ENCODE measurements around the gene LUZP2. TPM values are rescaled to one million over a fixed set of nuclear protein-coding genes. Genes with fewer than 3 reads are reported as not detected.

LUZP2 gene
- 1.1 and 8.0 TPM in 2 replicates for total RNA-seq

DNA sequence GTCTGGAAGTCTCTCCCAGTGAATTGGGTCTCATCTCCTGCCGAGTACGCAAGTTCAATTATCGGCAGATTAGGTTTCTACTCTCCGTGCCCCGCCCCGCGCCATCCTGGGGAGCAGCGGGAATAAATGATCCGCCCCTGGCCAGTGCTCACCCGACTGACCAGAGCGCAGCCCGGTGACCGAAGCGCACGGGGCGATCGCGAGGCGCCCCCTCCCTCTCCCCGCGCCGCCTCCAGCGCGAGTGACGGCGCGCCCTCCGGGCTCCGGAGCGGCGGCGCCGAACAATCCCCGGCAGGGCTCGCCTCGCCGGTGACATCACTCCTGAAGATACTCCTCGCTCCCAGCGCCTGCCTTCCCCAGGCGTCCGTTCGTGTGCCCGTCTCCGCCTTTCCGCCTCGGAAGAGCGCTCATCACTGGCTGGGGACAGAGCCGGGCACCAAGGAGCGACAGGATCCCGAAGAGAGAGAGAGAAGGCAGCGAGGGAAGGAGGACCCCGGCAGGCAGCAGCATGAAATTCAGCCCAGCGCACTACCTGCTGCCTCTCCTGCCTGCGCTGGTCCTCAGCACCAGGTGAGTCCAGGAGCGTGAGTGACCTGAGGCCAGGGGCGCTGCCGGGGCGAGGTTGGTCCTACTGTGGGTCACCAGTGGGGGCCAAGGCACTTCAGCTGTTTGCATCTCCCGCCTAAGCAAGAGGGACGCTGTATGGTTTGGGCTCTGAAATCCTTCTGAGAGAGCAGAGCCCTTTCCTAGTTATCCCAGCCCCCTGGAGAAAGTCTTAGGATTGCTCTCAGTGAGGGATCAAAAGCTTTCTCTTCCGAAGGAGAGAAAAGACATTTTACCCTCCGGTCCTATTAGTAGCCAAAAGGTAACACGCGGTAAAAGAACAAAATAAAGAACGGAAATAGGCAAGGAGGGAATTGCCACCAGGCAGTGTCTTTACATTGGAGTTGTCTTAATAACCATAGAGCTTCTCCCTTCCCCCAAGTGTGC, at the start of gene LUZP2:
Gene LUZP2, plus strand, starts transcription at position 318 of the 990 bp plus-strand sequence.

Data from smooth muscle cell of the umbilical artery (primary cell).